NT2/D1 (cell line): Measurements from ENCODE around the gene RNASE4.

Experiments used
- SUZ12 ChIP-seq: IDR thresholded peaks from 2 replicates; pipeline ENCODE4 v1.6.1; 2011; ENCODE audit not compliant: insufficient read length, insufficient read depth; ENCODE audit errors: extremely low read depth
- YY1 ChIP-seq: IDR thresholded peaks from 2 replicates; pipeline ENCODE4 v1.6.1; 2011; ENCODE audit not compliant: insufficient read length, insufficient read depth

DNA sequence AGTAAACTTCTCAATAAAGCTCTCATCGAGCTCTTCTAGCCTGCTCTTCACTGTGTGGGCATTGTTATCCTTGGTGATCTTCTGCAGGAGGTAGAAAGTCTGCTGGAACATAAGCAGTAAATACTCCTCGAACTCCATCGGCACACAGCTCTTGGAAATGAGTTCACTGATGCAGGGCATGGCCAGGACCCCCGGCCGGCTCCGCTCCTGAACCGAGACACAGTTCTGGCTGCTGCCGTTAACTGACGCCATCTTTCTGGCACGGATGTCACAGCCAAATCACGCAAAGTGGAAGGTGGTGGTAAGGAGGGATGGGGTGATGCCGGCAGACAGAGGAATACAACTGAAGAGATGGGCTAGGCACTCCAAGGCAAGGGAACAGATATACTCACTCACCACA lies 37.7 kb downstream of the RNASE4 start:
- no peak for TF ChIP-seq SUZ12
- TF ChIP-seq YY1, result no peak
